Smooth muscle cell (in vitro differentiated cells): ENCODE measurements around the gene PPFIA2. TPM values are rescaled to one million over a fixed set of nuclear protein-coding genes. Genes with fewer than 3 reads are reported as not detected.

ENCODE experiments used
- DNase-seq: peaks from one replicate; lab custom pipeline; 2025; ENCODE audit not compliant: unreplicated experiment; lab: John Stamatoyannopoulos, UW
- H2AFZ ChIP-seq: fragments of 200-600 bp; sonication (generic); 2 replicates; pipeline ENCODE4 v1.6.0; 2016; ENCODE audit warnings: antibody characterized with exemption, low read depth, mild to moderate bottlenecking
- H3F3A ChIP-seq: fragments of 200-600 bp; sonication (generic); 2 replicates; pipeline ENCODE4 v1.6.0; 2017; ENCODE audit warnings: antibody characterized with exemption, low read depth
- H3K27ac ChIP-seq: fragments of 200-600 bp; sonication (generic); 2 replicates; pipeline ENCODE4 v1.5.1; 2016; ENCODE audit warnings: low read depth, mild to moderate bottlenecking
- H3K27me3 ChIP-seq: fragments of 200-600 bp; sonication (generic); 2 replicates; pipeline ENCODE4 v1.6.1; 2016; ENCODE audit warnings: low read depth, mild to moderate bottlenecking
- H3K36me3 ChIP-seq: fragments of 200-600 bp; sonication (generic); 2 replicates; pipeline ENCODE4 v1.5.1; 2016; ENCODE audit warnings: low read depth
- H3K4me1 ChIP-seq: fragments of 200-600 bp; sonication (generic); 2 replicates; pipeline ENCODE4 v1.5.1; 2016; ENCODE audit warnings: low read depth
- H3K4me2 ChIP-seq: fragments of 200-600 bp; sonication (generic); 2 replicates; pipeline ENCODE4 v1.6.0; 2016; ENCODE audit warnings: mild to moderate bottlenecking
- H3K4me3 ChIP-seq: fragments of 200-600 bp; sonication (generic); 2 replicates; pipeline ENCODE4 v1.5.1; 2016; ENCODE audit warnings: mild to moderate bottlenecking
- H3K79me2 ChIP-seq: fragments of 200-600 bp; sonication (generic); 2 replicates; pipeline ENCODE4 v1.6.0; 2016; ENCODE audit warnings: low read depth, mild to moderate bottlenecking
- H3K9ac ChIP-seq: fragments of 200-600 bp; sonication (generic); 2 replicates; pipeline ENCODE4 v1.6.0; 2016; ENCODE audit warnings: low read depth
- H3K9me3 ChIP-seq: fragments of 200-600 bp; sonication (generic); replicated peaks from 2 replicates; pipeline ENCODE4 v1.5.1; 2016; ENCODE audit warnings: low read depth
- H4K20me1 ChIP-seq: fragments of 200-600 bp; sonication (generic); 2 replicates; pipeline ENCODE4 v1.6.0; 2016; ENCODE audit warnings: low read depth
- WGBS: methylation state at CpG from one replicate; pipeline ENCODE4 v1.1.7; 2016; ENCODE audit warnings: low lambda C conversion rate; 5-methylcytosine and 5-hydroxymethylcytosine counted together
- polyA plus RNA-seq: library from polyadenylated mRNA; unstranded; fragments of >200 nt; fragmentation: Nextera tagmentation; extraction: Ambion mirVana; gene quantifications from 2 replicates; pipeline ENCODE4 v1.2.1, GENCODE V29; 2016
- total RNA-seq: library from RNA; depleted of rRNA; stranded (reverse); fragments of >200 nt; gene quantifications from 2 replicates; pipeline ENCODE4 v1.2.3, GENCODE V29; 2014
- TF ChIP-seq, protein P1 (sequence below): fragments of 200-600 bp; sonication (generic); IDR thresholded peaks from 2 replicates; pipeline ENCODE4 v1.5.1; 2017; ENCODE audit warnings: borderline replicate concordance, mild to moderate bottlenecking, antibody characterized with exemption; ENCODE audit not compliant: insufficient read depth, poor library complexity, severe bottlenecking

Gene PPFIA2
- total and polyA plus RNA-seq, 2 experiments from 2014 or later: not detected

GRCh38 chr12:81300454-81300853, 458.7 kb downstream of the PPFIA2 start:
- no peak overlapping the region for H3K9ac ChIP-seq
- H2AFZ ChIP-seq: no peak overlapping the region
- H4K20me1 ChIP-seq: no peaks in the 10 kb centered on the region
- H3F3A ChIP-seq: no peaks in the 10 kb centered on the region
- no peaks in the 10 kb centered on the region for H3K36me3 ChIP-seq
- H3K79me2 ChIP-seq: no peaks in the 10 kb centered on the region
- H3K4me1 ChIP-seq: no peaks in the 10 kb centered on the region
- TF ChIP-seq, protein P1, sequence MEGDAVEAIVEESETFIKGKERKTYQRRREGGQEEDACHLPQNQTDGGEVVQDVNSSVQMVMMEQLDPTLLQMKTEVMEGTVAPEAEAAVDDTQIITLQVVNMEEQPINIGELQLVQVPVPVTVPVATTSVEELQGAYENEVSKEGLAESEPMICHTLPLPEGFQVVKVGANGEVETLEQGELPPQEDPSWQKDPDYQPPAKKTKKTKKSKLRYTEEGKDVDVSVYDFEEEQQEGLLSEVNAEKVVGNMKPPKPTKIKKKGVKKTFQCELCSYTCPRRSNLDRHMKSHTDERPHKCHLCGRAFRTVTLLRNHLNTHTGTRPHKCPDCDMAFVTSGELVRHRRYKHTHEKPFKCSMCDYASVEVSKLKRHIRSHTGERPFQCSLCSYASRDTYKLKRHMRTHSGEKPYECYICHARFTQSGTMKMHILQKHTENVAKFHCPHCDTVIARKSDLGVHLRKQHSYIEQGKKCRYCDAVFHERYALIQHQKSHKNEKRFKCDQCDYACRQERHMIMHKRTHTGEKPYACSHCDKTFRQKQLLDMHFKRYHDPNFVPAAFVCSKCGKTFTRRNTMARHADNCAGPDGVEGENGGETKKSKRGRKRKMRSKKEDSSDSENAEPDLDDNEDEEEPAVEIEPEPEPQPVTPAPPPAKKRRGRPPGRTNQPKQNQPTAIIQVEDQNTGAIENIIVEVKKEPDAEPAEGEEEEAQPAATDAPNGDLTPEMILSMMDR: no peak
- WGBS: 53% methylated on average over 2 of the region's 2 CpGs
- no peaks in the 10 kb centered on the region for H3K9me3 ChIP-seq
- no peaks in the 10 kb centered on the region for H3K27me3 ChIP-seq
- H3K4me2 ChIP-seq: no peak overlapping the region
- no peak overlapping the region for H3K4me3 ChIP-seq
- no peak overlapping the region for H3K27ac ChIP-seq
- DNase-seq: no peak

GRCh38 chr12:81297601-81298000, 461.5 kb downstream of the PPFIA2 start:
- Histone ChIP-seq H3K4me3 (no peak overlapping the region), H3K4me1 (no peaks in the 10 kb centered on the region), H3K9me3 (no peaks in the 10 kb centered on the region), H3K9ac (no peak overlapping the region), H3K79me2 (no peaks in the 10 kb centered on the region), H3K36me3 (no peaks in the 10 kb centered on the region), H3K4me2 (peak overlapping the region; percentile 27), H2AFZ (no peak overlapping the region), H4K20me1 (no peaks in the 10 kb centered on the region), H3K27ac (peak overlapping the region; percentile 76), H3F3A (no peaks in the 10 kb centered on the region), H3K27me3 (no peaks in the 10 kb centered on the region)
- TF ChIP-seq, protein P1: no peak
- WGBS: 54% methylated on average over 3 of the region's 3 CpGs
- DNase-seq: no peak

DNA sequence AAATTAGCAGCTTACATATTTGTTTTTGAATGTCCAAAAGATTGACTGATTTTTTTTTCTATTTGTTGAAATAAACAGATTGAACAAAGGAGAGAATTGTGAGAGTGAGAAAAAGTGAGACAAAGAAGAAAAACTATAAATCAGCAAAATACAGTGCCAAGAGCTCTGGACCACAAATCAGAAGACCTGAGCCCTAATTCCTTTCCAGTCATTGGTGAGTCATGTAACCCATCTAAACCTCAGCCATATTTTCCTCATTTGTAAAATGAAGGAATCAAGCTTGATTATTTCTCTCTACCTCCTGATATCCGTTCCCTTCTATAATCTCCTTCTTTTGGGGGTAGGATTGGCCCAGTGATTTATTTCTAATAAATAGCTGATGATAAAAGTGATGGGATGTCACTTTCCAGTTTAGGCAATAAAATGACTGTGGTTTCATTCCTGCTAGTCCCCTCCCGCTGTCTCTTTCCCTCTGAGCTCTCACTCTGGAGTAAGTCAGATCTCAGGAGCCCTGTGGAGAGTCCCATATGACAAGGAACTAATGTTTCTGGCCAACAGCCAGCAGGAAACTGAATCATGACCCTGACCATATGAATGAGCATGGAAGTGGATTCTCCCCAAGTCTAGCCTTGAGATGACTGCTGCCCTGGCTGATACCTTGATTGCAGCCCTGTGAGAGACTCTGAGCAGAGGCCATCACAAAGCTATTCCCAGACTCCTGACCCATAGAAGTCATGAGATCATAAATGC, 462.4 kb downstream of the PPFIA2 start:
- H3K4me3 ChIP-seq: no peak overlapping the region
- H3K36me3 ChIP-seq: no peaks in the 10 kb centered on the region
- no peak for DNase-seq
- H3K9me3 ChIP-seq: no peaks in the 10 kb centered on the region
- no peak overlapping the region for H3K9ac ChIP-seq
- H3K27me3 ChIP-seq: no peaks in the 10 kb centered on the region
- whole genome bisulfite sequencing: 68% methylated on average over 2 of the region's 2 CpGs
- peak overlapping the region; percentile 76 for H3K27ac ChIP-seq
- TF ChIP-seq, protein P1: no peak
- H2AFZ ChIP-seq: no peak overlapping the region
- H3K79me2 ChIP-seq: no peaks in the 10 kb centered on the region
- H4K20me1 ChIP-seq: no peaks in the 10 kb centered on the region
- peak overlapping the region; percentile 27 for H3K4me2 ChIP-seq
- no peaks in the 10 kb centered on the region for H3F3A ChIP-seq
- no peaks in the 10 kb centered on the region for H3K4me1 ChIP-seq

- 92% methylated on average over 3 of the region's 3 CpGs for WGBS
- no peak overlapping the region for H3K4me3 ChIP-seq
- H3K79me2 ChIP-seq: no peaks in the 10 kb centered on the region
- H3F3A ChIP-seq: no peaks in the 10 kb centered on the region
- no peaks in the 10 kb centered on the region for H3K9me3 ChIP-seq
- H2AFZ ChIP-seq: no peak overlapping the region
- no peaks in the 10 kb centered on the region for H3K4me1 ChIP-seq
- H3K36me3 ChIP-seq: no peaks in the 10 kb centered on the region
- H3K27me3 ChIP-seq: no peaks in the 10 kb centered on the region
- no peak for DNase-seq
- H4K20me1 ChIP-seq: no peaks in the 10 kb centered on the region
- no peak overlapping the region for H3K4me2 ChIP-seq
- TF ChIP-seq, protein P1: no peak
- H3K27ac ChIP-seq: no peak overlapping the region
- no peak overlapping the region for H3K9ac ChIP-seq
These were observed 463.9 kb downstream of the PPFIA2 start for GRCh38 chr12:81295251-81295650.
